Measurements from ENCODE around the gene BBS1. TPM values are rescaled to one million over a fixed set of nuclear protein-coding genes. Genes with fewer than 3 reads are reported as not detected.
A peak's percentile ranks its signal among the peaks of the same experiment; 100 is the strongest.

Gene BBS1
- total RNA-seq, 2 donors from 2014 or later, result 90.3 to 114 TPM

DNA sequence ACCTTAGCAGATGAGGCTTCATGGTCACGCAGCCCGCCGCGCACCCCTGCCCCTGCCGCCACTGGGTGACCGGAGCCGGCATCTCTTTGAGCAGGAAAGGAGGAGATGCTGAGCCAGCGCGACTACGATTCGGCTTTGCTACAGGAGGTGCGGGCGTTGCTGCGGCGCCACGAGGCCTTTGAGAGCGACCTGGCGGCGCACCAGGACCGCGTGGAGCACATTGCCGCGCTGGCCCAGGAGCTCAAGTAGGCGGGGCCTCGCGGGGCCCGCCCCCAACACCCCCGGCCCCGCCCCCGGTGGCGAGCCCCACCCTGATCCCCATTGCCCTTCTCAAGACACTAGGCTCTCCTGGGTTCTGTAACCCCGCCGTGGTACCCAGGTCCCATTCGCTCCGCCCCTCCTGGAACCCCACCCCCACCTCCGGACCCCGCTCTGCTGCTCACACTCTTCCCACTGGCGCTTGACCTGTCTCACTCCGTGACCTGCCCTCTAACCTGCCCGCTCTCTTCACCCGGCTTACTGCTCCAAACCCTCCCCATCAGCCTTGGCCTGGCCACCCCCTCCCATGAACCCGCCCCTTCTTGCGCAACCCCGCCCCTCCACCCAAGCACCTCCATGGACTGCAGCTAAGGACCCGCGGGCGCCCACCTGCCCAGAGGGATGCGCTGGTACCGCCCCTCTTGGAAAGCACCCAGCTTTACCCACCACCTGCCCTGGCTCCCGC lies 48.9 kb downstream of the BBS1 start:
- Histone ChIP-seq H3K4me3 (peak overlapping the region; percentile 56), H3K27me3 (replicated peaks; ENCODE audit: insufficient read depth) (no peaks in the 10 kb centered on the region), H3K4me1 (ENCODE audit: control insufficient read depth in 1 of 2, low read depth in 2 of 2) (peaks cover 6 to 10% of the 10 kb centered on the region in 2 donors), H3K36me3 (no peaks in the 10 kb centered on the region), H3K27ac (no peak overlapping the region), H3K9me3 (no peaks in the 10 kb centered on the region)
- ATAC-seq (ENCODE audit: insufficient number of reproducible peaks, low FRiP score, low read depth) (no peak), DNase-seq (ENCODE audit: low spot score) (no peak)
- TF ChIP-seq CTCF (IDR thresholded peaks at IDR 0.05), result no peak

GRCh38 chr11:66559866-66560676 lies 49.6 kb downstream of the BBS1 start:
- Histone ChIP-seq H3K27ac (no peak overlapping the region), H3K27me3 (replicated peaks; ENCODE audit: insufficient read depth) (no peaks in the 10 kb centered on the region), H3K4me1 (ENCODE audit: control insufficient read depth in 1 of 2, low read depth in 2 of 2) (peaks cover 6 to 10% of the 10 kb centered on the region in 2 donors), H3K4me3 (no peak overlapping the region), H3K36me3 (no peaks in the 10 kb centered on the region), H3K9me3 (no peaks in the 10 kb centered on the region)
- DNase-seq (ENCODE audit: low spot score) (no peak), ATAC-seq (ENCODE audit: insufficient number of reproducible peaks, low FRiP score, low read depth) (no peak)
- TF ChIP-seq CTCF (IDR thresholded peaks at IDR 0.05), result no peak

GRCh38 chr11:66561178-66561974 lies 50.9 kb downstream of the BBS1 start:
- no peaks in the 10 kb centered on the region for H3K9me3 ChIP-seq
- H3K27me3 ChIP-seq (replicated peaks; ENCODE audit: insufficient read depth), result no peaks in the 10 kb centered on the region
- no peak for DNase-seq (ENCODE audit: low spot score)
- H3K36me3 ChIP-seq, result no peaks in the 10 kb centered on the region
- H3K4me3 ChIP-seq, result no peak overlapping the region
- no peak for ATAC-seq (ENCODE audit: insufficient number of reproducible peaks, low FRiP score, low read depth)
- peaks cover 6 to 10% of the 10 kb centered on the region in 2 donors for H3K4me1 ChIP-seq (ENCODE audit: control insufficient read depth in 1 of 2, low read depth in 2 of 2)
- no peak overlapping the region for H3K27ac ChIP-seq
- TF ChIP-seq CTCF (IDR thresholded peaks at IDR 0.05), result no peak

DNA sequence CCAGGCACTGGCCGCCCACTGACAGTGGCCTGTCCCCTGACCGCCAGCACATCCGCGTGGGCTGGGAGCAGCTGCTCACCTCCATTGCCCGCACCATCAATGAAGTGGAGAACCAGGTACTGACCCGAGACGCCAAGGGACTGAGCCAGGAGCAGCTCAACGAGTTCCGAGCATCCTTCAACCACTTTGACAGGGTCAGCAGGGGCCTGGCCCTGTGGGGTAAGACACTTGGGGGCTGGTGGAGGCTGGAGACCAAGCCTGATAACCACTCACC lies 51.5 kb downstream of the BBS1 start:
- no peaks in the 10 kb centered on the region for H3K36me3 ChIP-seq
- TF ChIP-seq CTCF (IDR thresholded peaks at IDR 0.05), result no peak
- no peak for DNase-seq (ENCODE audit: low spot score)
- H3K4me1 ChIP-seq (ENCODE audit: control insufficient read depth in 1 of 2, low read depth in 2 of 2), result peaks cover 6 to 10% of the 10 kb centered on the region in 2 donors
- no peak overlapping the region for H3K27ac ChIP-seq
- no peaks in the 10 kb centered on the region for H3K27me3 ChIP-seq (replicated peaks; ENCODE audit: insufficient read depth)
- no peak overlapping the region for H3K4me3 ChIP-seq
- no peak for ATAC-seq (ENCODE audit: insufficient number of reproducible peaks, low FRiP score, low read depth)
- no peaks in the 10 kb centered on the region for H3K9me3 ChIP-seq

GRCh38 chr11:66562275-66562674 lies 51.8 kb downstream of the BBS1 start:
- Histone ChIP-seq H3K27ac (no peak overlapping the region), H3K27me3 (replicated peaks; ENCODE audit: insufficient read depth) (no peaks in the 10 kb centered on the region), H3K9me3 (no peaks in the 10 kb centered on the region), H3K4me3 (no peak overlapping the region), H3K36me3 (no peaks in the 10 kb centered on the region), H3K4me1 (ENCODE audit: control insufficient read depth in 1 of 2, low read depth in 2 of 2) (peaks cover 6 to 10% of the 10 kb centered on the region in 2 donors)
- DNase-seq (ENCODE audit: low spot score), result no peak
- ATAC-seq (ENCODE audit: insufficient number of reproducible peaks, low FRiP score, low read depth), result no peak
- TF ChIP-seq CTCF (IDR thresholded peaks at IDR 0.05), result no peak

Measured in thoracic aorta (tissue), 2 donors.